A375 (cell line): ENCODE results near the gene SLC22A8. TPM values are rescaled to one million over a fixed set of nuclear protein-coding genes. Genes with fewer than 3 reads are reported as not detected.

ENCODE experiments used
- total RNA-seq: library from RNA; depleted of rRNA; stranded (reverse); fragments of >200 nt; shearing (Covaris generic); gene quantifications from 2 replicates; pipeline ENCODE4 v1.2.3, GENCODE V29; 2014; rRNA removed

Gene SLC22A8
- not detected in 2 replicates for total RNA-seq

GRCh38 chr11:63015521-63016215 lies at the start of gene SLC22A8:
SLC22A8 (minus strand) TSS chr11:63015841; CDS start chr11:63014958, 883 bp downstream.

GRCh38 chr11:62984451-62984991 lies 31.1 kb downstream of the SLC22A8 start, which contains the start of gene SLC22A6:
SLC22A6 (minus strand) TSS chr11:62984967; CDS start chr11:62984690, 277 bp downstream.

Other genes starting within 250 kb of the SLC22A8 start
- 33.0 and 39.5 TPM in 2 replicates for gene TAF6L, start 244.4 kb downstream of the SLC22A8 start, total RNA-seq
- gene TMEM179B, start 228.4 kb downstream of the SLC22A8 start, total RNA-seq, result 61.4 and 91.5 TPM in 2 replicates
- gene TMEM223, start 223.8 kb downstream of the SLC22A8 start, total RNA-seq, result 47.6 and 57.5 TPM in 2 replicates
- gene NXF1, start 210.4 kb downstream of the SLC22A8 start, total RNA-seq, result 35.6 and 42.9 TPM in 2 replicates
- gene STX5, start 183.8 kb downstream of the SLC22A8 start, total RNA-seq, result 33.8 and 38.8 TPM in 2 replicates
- 1.5 TPM in 1 of 2 replicates, not detected in the other for gene TEX54, start 183.0 kb downstream of the SLC22A8 start, total RNA-seq
- gene WDR74, start 176.3 kb downstream of the SLC22A8 start, total RNA-seq, result 204 and 215 TPM in 2 replicates
- 739 and 838 TPM in 2 replicates for gene SLC3A2, start 134.9 kb downstream of the SLC22A8 start, total RNA-seq
- gene CHRM1, start 94.5 kb downstream of the SLC22A8 start, total RNA-seq, result 0.30 and 0.56 TPM in 2 replicates
- not detected in 2 replicates for gene SLC22A6, start 30.9 kb downstream of the SLC22A8 start, total RNA-seq
- not detected in 2 replicates for gene SLC22A24, start 128.4 kb upstream of the SLC22A8 start, total RNA-seq
- not detected in 2 replicates for gene SLC22A25, start 227.8 kb upstream of the SLC22A8 start, total RNA-seq